Stomach (tissue), 9 donors: ENCODE measurements around the gene ACP4. TPM values are rescaled to one million over a fixed set of nuclear protein-coding genes. Genes with fewer than 3 reads are reported as not detected.
"Not testable (repeated sequence)": the region's sequence is repeated elsewhere in the genome, so short reads cannot be mapped to it uniquely, and the experiment has no call there.

Experiments
- DNase-seq, 2 donors: peaks; one replicate each; pipeline versions ENCODE4 v3.0.0 to v3.0.0-alpha.2; 2013 to 2019
- H3K27ac ChIP-seq, 5 donors: fragments of 200-600 bp in 4 of 5; sonication (generic) in 4 of 5; one replicate each; pipeline ENCODE4 v1.5.1; 2013 to 2019; ENCODE audit warnings: mild to moderate bottlenecking in 1 of 5, moderate library complexity in 1 of 5
- H3K27me3 ChIP-seq, 3 donors: fragments of 200-600 bp; sonication (generic); one replicate each; pipeline ENCODE4 v1.5.1; 2017 to 2019; ENCODE audit warnings: mixed run types in 1 of 3
- H3K36me3 ChIP-seq, 4 donors: fragments of 200-600 bp; sonication (generic); 1 replicate in 3 of 4; 2 replicates in 1 of 4; pipeline ENCODE4 v1.5.1; 2016 to 2019
- H3K4me1 ChIP-seq, 4 donors: fragments of 200-600 bp; sonication (generic); one replicate each; pipeline ENCODE4 v1.5.1; 2016 to 2019
- H3K4me3 ChIP-seq, 4 donors: fragments of 200-600 bp; sonication (generic) in 3 of 4; one replicate each; pipeline ENCODE4 v1.5.1; 2016 to 2019; ENCODE audit warnings: mild to moderate bottlenecking in 1 of 4
- H3K9me3 ChIP-seq, 4 donors: fragments of 200-600 bp; sonication (generic); one replicate each; pipeline ENCODE4 v1.5.1; 2016 to 2019
- EP300 ChIP-seq: sonication (generic); formaldehyde crosslinking; IDR thresholded peaks from one replicate; pipeline ENCODE4 v1.6.1; 2017; ENCODE audit warnings: antibody characterized with exemption
- POLR2A ChIP-seq, 4 donors: fragments of 450-650 bp; IDR thresholded peaks; one replicate each; pipeline ENCODE4 v1.6.1; 2016; ENCODE audit warnings: antibody characterized with exemption in 4 of 4, control low read depth in 2 of 4, mild to moderate bottlenecking in 1 of 4, moderate library complexity in 1 of 4
- POLR2AphosphoS5 ChIP-seq, 3 donors: sonication (generic); formaldehyde crosslinking; IDR thresholded peaks; one replicate each; pipeline ENCODE4 v1.6.1; 2016; ENCODE audit warnings: antibody characterized with exemption in 3 of 3
- WGBS, 5 donors: extraction: QIAGEN DNeasy Blood & Tissue Kit in 3 of 5; methylation state at CpG; one replicate each; pipeline versions ENCODE4 v1.1.5 to v1.1.7; 2013 to 2018; 5-methylcytosine and 5-hydroxymethylcytosine counted together
- intact Hi-C: fragments of 100-400 bp; cut with DNase I; formaldehyde crosslinking; loops from one replicate; pipeline ENCODE4 v1.15.1; 2023; ENCODE audit warnings: low total_unique reads
- polyA plus RNA-seq, 3 donors: library from polyadenylated mRNA; stranded (reverse); fragments of 200-250 nt; gene quantifications; one replicate each; pipeline ENCODE4 v1.2.3, GENCODE V29; 2013
- total RNA-seq, 5 donors: library from RNA; depleted of rRNA; stranded (reverse); fragments of >200 nt; gene quantifications; one replicate each; pipeline versions ENCODE4 v1.1.0 to v1.2.3, GENCODE V29; 2014 to 2016
- TF ChIP-seq, protein P1 (sequence below), 7 experiments: fragments of 450-650 bp in 4 of 7; fragments of 200-600 bp in 3 of 7; sonication (generic) in 3 of 7; IDR thresholded peaks; one replicate each; pipeline ENCODE4 v1.5.1; 2016 to 2019; ENCODE audit warnings: antibody characterized with exemption in 7 of 7, control low read depth in 2 of 7, mild to moderate bottlenecking in 1 of 7
- donor health status: healthy with polysubstance abuse.
- donor health status: Bipolar disorder and iron deficiency.
- donor health status: healthy.

Gene ACP4
- total and polyA plus RNA-seq, 8 donors, result not detected

GRCh38 chr19:50780753-50781435 lies 9.3 kb upstream of the ACP4 start:
- intact Hi-C loops, result no loop called here

DNA sequence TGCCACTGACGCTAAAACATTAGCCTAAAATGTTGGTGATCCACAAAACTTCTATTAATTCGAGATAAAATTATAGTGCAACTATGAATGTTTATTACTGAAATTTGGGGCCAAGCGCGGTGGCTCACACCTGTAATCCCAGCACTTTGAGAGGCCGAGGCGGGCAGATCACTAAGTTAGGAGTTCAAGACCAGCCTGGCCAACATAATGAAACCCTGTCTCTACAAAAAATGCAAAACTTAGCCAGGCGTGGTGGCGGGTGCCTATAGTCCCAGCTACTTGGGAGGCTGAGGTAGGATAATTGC lies 6.4 kb upstream of the ACP4 start:
- H3K9me3 ChIP-seq, H3K27ac ChIP-seq, intact Hi-C loops, H3K4me3 ChIP-seq, DNase-seq, H3K36me3 ChIP-seq: not testable (repeated sequence)
- 30 to 36% (median 34%) methylated on average over 8 of the region's 8 CpGs for WGBS, 5 donors
- Histone ChIP-seq H3K27me3 (peaks cover 3 to 59% (median 37%) of the 10 kb centered on the region in 3 donors), H3K4me1 (peaks cover 0 to 10% (median 3%) of the 10 kb centered on the region in 4 donors)

More at GRCh38 chr19:50780753-50781435, 9.3 kb upstream of the ACP4 start:
- peaks cover 3 to 81% (median 59%) of the 10 kb centered on the region in 3 donors for H3K27me3 ChIP-seq
- peaks cover 0 to 9% (median 8%) of the 10 kb centered on the region in 4 donors for H3K9me3 ChIP-seq
- 62 to 66% (median 64%) methylated on average over 15 to 16 of the region's 16 CpGs for WGBS, 5 donors
- no peak for DNase-seq
- peaks cover 0 to 10% (median 3%) of the 10 kb centered on the region in 4 donors for H3K4me1 ChIP-seq
- no peak overlapping the region for H3K27ac ChIP-seq
- no peak overlapping the region for H3K4me3 ChIP-seq
- TF ChIP-seq EP300 (no peak), POLR2A (IDR thresholded peaks at IDR 0.05) (no peak), POLR2AphosphoS5 (IDR thresholded peaks at IDR 0.05) (no peak)
- TF ChIP-seq, protein P1, sequence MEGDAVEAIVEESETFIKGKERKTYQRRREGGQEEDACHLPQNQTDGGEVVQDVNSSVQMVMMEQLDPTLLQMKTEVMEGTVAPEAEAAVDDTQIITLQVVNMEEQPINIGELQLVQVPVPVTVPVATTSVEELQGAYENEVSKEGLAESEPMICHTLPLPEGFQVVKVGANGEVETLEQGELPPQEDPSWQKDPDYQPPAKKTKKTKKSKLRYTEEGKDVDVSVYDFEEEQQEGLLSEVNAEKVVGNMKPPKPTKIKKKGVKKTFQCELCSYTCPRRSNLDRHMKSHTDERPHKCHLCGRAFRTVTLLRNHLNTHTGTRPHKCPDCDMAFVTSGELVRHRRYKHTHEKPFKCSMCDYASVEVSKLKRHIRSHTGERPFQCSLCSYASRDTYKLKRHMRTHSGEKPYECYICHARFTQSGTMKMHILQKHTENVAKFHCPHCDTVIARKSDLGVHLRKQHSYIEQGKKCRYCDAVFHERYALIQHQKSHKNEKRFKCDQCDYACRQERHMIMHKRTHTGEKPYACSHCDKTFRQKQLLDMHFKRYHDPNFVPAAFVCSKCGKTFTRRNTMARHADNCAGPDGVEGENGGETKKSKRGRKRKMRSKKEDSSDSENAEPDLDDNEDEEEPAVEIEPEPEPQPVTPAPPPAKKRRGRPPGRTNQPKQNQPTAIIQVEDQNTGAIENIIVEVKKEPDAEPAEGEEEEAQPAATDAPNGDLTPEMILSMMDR (IDR thresholded peaks at IDR 0.05), result no peak
- no peaks in the 10 kb centered on the region for H3K36me3 ChIP-seq

DNA sequence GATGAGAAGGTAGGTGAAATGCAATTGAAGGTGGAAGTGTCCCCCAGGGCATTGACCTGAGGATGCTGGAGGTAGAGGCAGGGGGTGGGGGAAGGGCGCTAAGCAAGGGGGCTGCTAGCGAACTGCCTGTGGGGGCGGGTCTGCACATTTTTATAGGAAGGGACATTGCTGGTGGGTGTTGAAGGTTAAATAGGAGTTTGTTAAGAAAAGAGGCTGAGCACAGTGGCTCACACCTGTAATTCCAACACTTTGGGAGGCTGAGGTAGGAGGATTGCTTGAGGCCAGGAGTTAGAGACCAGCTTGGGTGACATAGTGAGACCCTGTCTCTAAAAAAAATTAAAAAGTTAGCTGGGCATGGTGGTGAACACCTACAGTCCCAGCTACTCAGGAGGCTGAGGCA lies 5.5 kb upstream of the ACP4 start:
- peaks cover 0 to 10% (median 3%) of the 10 kb centered on the region in 4 donors for H3K4me1 ChIP-seq
- TF ChIP-seq POLR2A (IDR thresholded peaks at IDR 0.05) (no peak), POLR2AphosphoS5 (IDR thresholded peaks at IDR 0.05) (no peak), EP300 (no peak)
- TF ChIP-seq, protein P1 (IDR thresholded peaks at IDR 0.05), result no peak
- no peaks in the 10 kb centered on the region for H3K36me3 ChIP-seq
- peaks cover 3 to 50% (median 28%) of the 10 kb centered on the region in 3 donors for H3K27me3 ChIP-seq
- intact Hi-C loops, result no loop called here
- no peak overlapping the region for H3K4me3 ChIP-seq
- H3K27ac ChIP-seq, result no peak overlapping the region
- no peaks in the 10 kb centered on the region for H3K9me3 ChIP-seq
- 92 to 99% (median 94%) methylated on average over 3 of the region's 3 CpGs for WGBS, 5 donors
- no peak for DNase-seq

DNA sequence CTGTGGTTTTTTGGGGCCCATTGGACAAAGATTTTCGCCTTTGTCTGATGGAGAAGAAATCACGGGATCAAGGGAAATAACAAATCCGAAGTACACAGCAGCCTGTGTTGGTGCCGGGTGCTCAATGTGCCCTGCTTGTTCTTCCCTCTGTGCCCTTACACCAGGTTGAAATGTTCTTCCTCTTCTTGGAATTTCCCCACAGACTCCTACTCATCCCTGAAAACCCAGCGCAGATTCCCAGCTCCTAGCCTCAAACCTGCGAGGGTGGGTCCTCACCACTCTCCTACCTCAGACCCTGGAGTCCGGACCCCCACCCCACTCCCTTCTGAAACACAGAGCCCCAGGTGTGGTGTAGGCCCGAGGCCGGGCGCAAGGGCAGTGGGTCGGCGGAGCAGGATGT lies 4.9 kb upstream of the ACP4 start:
- Histone ChIP-seq H3K4me3 (no peak overlapping the region), H3K4me1 (peaks cover 0 to 10% (median 3%) of the 10 kb centered on the region in 4 donors), H3K27ac (no peak overlapping the region), H3K36me3 (no peaks in the 10 kb centered on the region), H3K27me3 (peaks cover 3 to 44% (median 22%) of the 10 kb centered on the region in 3 donors), H3K9me3 (no peaks in the 10 kb centered on the region)
- TF ChIP-seq EP300 (no peak), POLR2AphosphoS5 (IDR thresholded peaks at IDR 0.05) (no peak), POLR2A (IDR thresholded peaks at IDR 0.05) (no peak)
- TF ChIP-seq, protein P1 (IDR thresholded peaks at IDR 0.05), result no peak
- DNase-seq, result no peak
- intact Hi-C loops, result no loop called here
- WGBS, 5 donors, result 82 to 89% (median 87%) methylated on average over 12 of the region's 12 CpGs

DNA sequence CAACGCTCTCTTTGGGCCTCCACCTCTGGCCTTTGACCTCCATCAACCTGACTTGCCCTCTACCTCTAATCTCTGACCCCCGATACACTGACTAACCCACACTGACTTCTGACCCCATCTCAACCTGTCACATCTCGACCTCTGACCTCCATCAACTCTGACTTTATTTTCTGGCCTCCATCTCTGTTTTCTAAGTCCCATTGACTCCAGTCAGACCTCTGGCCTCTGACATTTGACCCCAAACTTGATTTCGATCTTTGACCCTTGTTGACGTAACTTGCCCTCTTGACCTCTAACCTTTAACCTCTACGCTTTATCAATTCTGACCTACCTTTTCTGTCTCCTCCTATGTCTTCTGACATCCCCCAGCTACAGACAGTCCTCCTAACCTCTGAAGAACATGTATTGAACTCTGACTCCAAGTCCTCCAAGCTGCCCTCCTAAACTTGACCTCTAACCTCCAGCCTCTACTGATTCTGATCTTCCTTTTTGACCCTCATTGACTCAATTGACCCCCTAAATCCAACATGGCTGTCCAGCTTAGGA lies 780 bp downstream of the ACP4 start:
- no peak for TF ChIP-seq EP300
- no peak for TF ChIP-seq POLR2AphosphoS5 (IDR thresholded peaks at IDR 0.05)
- no peak for TF ChIP-seq POLR2A (IDR thresholded peaks at IDR 0.05)
- TF ChIP-seq, protein P1 (IDR thresholded peaks at IDR 0.05), result no peak
- Histone ChIP-seq H3K4me1 (peaks cover 0 to 8% (median 0%) of the 10 kb centered on the region in 4 donors), H3K27me3 (peaks cover 0 to 14% (median 0%) of the 10 kb centered on the region in 3 donors), H3K36me3 (peaks cover 0 to 7% (median 5%) of the 10 kb centered on the region in 4 donors), H3K4me3 (no peak overlapping the region), H3K27ac (no peak overlapping the region), H3K9me3 (no peaks in the 10 kb centered on the region)
- intact Hi-C loops, result no loop called here
- WGBS, 5 donors, result 74 to 81% (median 79%) methylated on average over 6 of the region's 6 CpGs
- no peak for DNase-seq
